HG02642 (cell line): ENCODE results near the gene PPM1J.

ENCODE experiments used
- ATAC-seq: cut with Tn5 transposase; IDR thresholded peaks from one replicate; pipeline ENCODE4 v1.9.1; 2021; ENCODE audit warnings: mild to moderate bottlenecking; ENCODE audit not compliant: unreplicated experiment, poor library complexity

Gene PPM1J

GRCh38 chr1:112689842-112690237 is 25.3 kb downstream of the PPM1J start:
- no peak for ATAC-seq

DNA sequence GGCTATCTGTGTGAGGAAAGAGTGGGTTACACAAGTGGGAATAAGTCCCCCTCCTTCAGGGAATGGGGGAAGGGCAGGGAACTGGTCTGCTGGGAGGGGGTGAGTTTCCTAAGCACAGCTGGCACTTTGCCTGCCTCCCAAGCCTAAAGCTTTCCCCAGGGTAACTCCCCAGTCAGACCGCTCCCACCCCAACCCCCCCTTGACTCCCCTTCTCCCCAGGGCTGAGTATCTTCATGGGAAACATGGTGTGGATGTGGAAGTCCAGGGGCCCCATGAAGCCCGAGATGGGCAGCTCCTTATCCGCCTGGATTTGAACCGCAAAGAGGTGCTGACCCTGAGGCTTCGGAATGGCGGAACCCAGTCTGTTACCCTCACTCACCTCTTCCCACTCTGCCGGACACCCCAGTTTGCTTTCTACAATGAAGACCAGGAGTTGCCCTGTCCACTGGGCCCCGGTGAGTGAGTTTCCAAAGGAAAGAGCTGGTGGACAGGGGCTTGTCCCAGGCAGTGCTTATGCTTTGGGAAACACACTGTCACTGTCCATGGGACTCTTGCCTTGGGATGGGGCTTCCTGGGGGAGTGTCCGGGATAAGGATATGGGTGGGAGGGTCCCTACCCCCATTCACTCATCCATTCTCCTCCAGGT is 25.8 kb downstream of the PPM1J start:
- no peak for ATAC-seq

- ATAC-seq = no peak
These were observed 26.3 kb downstream of the PPM1J start for GRCh38 chr1:112688781-112689193.

GRCh38 chr1:112687785-112688496 is 27.2 kb downstream of the PPM1J start:
- ATAC-seq = no peak

- no peak for ATAC-seq
These were observed 27.8 kb downstream of the PPM1J start for GRCh38 chr1:112687361-112687760.

DNA sequence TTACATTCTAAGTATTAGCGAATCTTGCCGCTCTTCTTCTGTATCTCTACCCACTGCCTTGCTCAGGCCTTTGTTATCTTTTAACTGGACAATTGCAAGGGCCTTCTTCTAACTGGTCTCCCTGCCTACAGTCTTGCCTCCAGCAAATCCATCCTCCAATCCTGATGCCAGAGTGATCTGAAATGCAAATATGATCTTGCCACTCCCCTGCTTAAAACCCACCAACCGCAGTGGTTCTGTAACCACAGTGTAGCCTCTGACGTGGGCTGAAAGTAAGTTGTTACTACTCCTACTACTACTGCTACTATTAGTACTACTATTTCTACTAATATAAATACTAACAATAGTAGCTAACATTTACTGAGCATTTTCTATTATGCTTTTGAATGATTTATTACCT is 28.3 kb downstream of the PPM1J start:
- no peak for ATAC-seq

- ATAC-seq = no peak
These were observed 28.7 kb downstream of the PPM1J start for GRCh38 chr1:112686417-112686816.

DNA sequence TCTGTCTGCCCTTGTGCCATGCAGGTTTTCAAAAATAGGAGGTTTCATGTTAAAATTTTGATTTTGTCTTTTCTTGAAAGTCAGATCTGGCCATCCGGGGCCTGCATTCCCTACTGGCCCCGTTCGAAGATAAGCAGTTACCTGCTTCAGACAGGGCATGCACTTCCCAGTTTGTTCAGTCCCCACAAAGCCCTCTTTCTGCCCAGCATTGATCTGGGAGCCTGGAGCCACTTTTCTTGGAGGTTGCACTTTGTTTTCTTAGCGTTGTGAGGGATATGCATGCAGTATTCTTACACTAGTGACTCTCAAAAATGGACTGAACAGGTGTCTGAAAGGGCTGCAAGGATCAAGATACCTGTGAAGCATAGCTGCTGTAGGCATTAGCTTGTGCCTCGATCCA is 29.2 kb downstream of the PPM1J start:
- ATAC-seq = no peak

DNA sequence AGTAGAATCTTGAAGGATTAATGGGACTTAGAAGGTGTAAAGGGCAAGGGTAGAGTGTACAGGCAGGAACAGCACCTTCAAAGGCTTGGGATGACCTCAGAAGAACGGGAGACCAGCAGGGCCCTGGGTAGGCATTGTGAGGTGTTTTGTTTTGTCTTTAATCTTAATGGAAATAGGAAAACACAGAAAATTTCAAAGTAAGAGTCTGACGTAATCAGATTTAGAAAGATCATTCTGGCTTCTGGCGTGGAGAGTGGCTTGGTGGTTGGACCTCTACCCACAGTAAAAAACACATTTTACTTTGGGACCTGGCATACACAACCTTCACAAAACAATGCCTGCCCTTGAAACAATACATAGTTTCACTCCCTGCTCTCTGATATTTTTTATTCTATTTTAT is 36.5 kb downstream of the PPM1J start:
- ATAC-seq = no peak

GRCh38 chr1:112677501-112677900 is 37.6 kb downstream of the PPM1J start:
- ATAC-seq = no peak

GRCh38 chr1:112676543-112676942 is 38.6 kb downstream of the PPM1J start:
- no peak for ATAC-seq

DNA sequence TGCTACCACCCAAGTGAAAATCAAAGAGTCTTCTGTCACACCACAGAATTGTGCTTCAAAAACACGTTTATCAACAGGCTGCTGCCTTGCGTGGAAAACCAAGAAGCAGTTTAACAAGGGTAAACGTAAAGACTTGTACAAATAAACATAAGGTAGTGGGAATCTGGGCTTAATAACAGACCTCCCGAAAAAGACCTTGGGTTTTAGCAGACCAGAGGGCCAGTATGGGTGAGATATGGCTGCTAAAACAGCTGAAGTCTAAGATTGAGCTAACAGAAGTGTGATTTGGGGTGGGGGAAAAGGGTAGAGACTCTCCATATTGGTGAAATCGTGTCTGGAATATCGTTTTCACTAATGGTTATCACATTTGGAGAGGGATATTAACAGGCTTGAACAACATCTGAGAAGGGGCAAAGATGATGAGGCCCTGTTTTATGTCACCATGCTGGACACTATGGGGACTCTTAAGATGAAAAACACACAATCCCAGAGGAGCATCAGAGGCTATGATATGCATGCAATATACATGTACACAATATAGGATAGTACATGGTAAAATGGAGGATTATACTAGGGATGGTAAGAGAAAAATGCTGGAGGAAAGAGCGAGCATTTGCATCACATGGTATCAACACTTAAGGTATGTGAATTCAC is 39.3 kb downstream of the PPM1J start:
- ATAC-seq = no peak

GRCh38 chr1:112674986-112675727 is 40.0 kb downstream of the PPM1J start:
- ATAC-seq = peak; percentile 50

GRCh38 chr1:112674440-112674985 is 40.6 kb downstream of the PPM1J start, which contains the start of gene MOV10:
MOV10 (plus strand) TSS chr1:112674659; CDS start chr1:112674913, 254 bp downstream.
- peak; percentile 71 for ATAC-seq

DNA sequence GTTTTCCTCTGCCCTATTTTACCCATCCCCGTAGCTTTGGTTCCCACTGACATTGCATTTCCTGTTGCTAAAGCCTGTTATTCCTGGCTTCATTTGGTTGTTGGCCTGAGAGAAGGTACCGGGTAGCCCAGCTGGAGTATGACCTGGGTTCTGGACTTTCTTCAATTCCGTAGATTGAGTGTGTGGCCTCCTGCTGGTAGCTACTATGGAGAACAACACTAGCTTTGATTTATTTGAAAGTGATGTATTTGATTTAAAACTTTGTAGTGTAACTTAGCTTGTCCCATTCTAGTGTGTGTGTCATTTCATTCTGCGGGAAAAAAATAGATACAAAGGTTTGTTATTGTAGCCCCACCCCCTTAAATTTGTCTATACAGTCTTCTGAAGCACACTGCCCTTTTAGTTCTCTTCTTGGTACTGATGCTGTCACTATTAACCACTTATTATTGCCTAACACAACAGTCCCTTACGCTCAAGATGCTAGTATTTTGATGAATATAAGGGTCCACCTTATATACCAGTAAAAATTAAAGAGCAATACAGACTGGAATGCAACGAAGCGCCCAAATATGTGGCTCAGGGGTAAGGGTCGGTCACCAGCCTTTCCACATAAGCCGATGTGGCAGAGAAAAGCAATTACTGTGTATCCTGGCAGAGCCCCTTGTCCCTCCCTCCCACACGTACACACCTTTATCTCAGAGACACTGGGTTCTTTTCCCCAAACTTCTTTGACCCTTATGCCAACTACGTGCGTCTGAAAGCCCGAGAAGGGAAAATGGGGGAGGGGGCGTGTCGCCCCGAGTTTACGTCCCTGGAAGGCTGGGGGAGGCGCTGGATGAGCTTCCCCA is 41.3 kb downstream of the PPM1J start:
- ATAC-seq = no peak

- ATAC-seq = no peak
These were observed 42.3 kb downstream of the PPM1J start for GRCh38 chr1:112672842-112673241.

DNA sequence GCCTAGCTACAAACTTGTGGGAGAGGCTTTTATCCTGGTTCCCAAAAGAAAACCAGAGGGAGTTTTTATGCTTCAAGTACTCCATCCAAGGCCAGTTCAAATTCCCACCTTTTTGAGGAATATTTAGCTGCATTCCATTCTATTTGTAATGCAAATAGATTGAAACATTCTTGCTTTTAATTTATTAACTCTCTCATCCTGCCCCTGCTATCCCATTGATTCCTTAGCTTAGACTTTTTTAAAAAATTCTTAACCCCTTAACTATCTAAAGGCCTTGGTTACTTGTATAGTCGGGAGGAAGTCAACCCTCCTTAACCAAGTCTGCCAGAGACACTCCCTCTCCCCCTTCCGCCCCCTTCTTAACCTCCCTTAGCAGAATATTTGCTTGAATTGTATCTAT is 43.1 kb downstream of the PPM1J start:
- no peak for ATAC-seq

- ATAC-seq = no peak
These were observed 48.2 kb downstream of the PPM1J start for GRCh38 chr1:112666946-112667345.

DNA sequence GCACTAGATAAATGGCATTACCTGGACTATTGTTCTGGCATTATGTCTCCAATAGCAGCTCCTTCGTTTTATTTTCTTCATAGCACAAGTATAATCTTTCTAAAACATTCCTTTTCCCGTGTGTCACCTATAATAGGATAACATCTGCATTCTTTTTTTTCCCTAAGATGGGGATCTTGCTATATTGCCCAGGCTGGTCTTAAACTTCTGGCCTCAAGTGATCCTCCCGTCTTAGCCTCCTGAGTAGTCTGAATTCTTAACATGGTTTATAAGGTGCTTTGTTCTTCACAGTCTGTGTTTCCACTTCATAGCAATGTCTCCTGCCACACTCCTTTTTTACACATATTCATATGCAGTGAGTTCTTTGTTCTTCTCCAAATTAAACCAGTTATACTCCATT is 49.3 kb downstream of the PPM1J start:
- no peak for ATAC-seq
